Activated CD4-positive, CD25-positive, alpha-beta regulatory T cell treated with anti-CD3 and anti-CD28 coated beads, Interleukin-2, amount 50 U/mL, for 16 hours (primary cell): ENCODE results near the gene NSD1.
"Not testable (repeated sequence)": the region's sequence is repeated elsewhere in the genome, so short reads cannot be mapped to it uniquely, and the experiment has no call there.

ENCODE experiments used
- DNase-seq: peaks from one replicate; pipeline ENCODE4 v3.0.0-alpha.2; 2020; ENCODE audit warnings: low read depth, low spot score

NSD1 gene

DNA sequence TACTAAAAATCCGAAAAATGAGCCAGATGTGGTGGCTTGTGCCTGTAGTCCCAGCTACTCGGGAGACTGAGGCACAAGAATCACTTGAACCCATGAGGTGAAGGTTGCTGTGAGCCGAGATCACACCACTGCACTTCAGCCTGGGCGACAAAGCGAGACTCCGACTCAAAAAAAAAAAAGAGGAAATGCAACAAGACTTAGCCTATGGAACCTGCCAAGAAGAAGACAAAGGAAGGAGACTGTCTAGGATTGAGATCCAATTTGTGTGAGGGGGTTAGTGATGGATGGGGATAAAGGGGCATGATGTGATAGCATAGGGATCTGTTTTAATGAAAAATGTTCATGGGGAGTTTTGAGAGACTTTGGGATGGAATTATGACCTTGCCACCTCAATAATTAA, 97.1 kb downstream of the NSD1 start:
- no peak for DNase-seq

DNA sequence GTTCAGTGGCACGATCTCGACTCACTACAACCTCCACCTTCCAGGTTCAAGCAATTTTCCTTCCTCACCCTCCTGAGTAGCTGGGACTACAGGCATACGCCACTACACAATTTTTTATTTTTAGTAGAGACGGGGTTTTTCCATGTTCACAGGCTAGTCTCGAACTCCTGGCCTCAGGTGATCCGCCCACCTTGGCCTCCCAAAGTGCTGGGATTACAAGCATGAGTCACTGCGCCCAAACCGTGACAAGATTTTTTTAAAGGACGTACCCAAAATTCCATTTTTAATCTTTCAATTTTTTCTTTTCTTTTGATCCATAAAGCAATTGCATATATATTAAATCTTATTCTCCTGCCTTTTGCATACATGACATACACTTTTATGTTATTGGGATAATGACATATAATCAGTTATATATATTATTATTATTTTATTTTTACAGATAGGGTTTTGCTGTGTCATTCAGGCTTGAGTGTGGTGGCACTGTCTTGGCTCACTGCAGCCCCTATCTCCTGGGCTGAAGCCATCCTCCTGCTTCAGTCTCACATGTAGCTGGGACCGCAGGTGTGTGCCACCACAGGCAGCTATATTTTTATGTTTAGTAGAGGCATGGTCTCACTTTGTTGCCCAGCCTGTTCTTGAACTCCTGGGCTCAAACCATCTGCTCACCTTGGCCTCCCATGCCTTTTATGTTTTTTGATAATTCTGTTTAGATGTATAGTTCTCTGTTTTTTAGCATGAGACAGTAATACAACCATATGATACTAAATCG, 98.1 kb downstream of the NSD1 start:
- DNase-seq: no peak

DNA sequence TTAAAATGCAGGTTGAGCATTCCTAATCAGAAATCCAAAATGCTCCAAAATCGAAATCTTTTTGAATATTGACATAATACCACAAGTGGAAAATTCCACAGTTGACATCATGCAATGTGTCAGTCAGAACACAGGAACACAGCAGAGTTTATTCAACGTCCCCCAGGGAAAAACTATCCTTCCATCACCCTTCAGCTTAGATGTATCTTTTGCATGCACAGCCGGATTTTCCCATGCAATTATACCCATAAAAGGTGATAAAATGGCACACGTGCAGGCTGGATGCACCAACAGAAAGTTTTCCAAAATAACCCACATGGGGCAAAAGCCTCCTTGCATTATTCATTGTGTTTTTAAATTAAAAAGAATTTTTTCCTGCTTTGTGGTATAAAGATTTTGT, 98.8 kb downstream of the NSD1 start:
- no peak for DNase-seq

DNA sequence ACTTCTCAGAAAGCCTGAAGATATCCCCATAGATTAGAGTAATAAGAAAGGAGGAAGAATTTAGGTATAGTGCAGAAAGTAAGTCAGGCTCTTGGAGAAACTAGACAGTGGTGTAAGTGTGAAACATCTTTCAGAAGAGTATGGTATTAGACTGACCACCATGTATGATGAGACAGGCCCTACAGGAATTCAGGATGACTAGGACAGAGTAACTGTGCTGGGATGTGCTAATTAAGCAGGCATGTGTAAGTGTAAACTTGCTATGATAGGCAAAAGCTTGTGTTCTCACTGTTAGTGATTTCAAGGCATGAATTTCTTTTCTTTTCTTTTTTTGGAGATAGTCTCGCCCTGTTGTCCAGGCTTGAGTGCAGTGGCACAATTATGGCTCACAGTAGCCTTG, 99.2 kb downstream of the NSD1 start:
- no peak for DNase-seq

DNA sequence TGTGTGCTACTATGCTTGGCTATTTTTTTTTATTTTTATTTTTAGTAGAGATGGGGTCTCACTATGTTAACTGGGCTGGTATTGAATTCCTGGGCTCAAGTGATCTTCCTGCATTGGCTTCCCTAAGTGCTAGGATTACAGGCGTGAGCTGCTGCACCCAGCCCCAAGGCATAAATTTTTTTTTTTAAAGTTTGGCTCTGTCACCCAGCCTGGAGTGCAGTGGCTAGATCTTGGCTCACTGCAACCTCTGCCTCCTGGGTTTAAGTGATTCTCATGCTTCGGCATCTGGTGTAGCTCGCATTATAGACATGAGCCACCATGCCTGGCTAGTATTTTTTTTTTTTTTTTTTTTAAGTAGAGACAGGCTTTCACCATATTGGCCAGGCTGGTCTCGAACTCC, 99.6 kb downstream of the NSD1 start:
- no peak for DNase-seq

DNA sequence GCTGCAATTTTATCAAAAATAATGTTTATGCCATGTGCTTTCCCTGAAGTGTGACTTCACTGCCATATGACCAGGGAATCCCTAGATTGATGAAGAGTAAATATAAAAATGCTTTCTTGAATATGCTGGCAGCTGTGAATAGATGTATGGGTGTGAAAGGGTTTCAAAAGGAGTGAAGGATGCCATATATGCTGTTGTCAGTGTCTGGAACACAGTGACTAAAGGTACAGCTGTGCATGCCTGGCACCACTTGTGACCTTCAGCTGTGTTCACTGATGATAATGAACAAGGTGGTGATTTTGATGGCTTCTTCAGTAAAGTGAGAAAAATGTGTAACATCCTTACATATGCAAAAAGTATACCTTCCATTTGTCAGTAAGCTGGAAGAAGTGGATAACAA, 100.2 kb downstream of the NSD1 start:
- DNase-seq: no peak

DNA sequence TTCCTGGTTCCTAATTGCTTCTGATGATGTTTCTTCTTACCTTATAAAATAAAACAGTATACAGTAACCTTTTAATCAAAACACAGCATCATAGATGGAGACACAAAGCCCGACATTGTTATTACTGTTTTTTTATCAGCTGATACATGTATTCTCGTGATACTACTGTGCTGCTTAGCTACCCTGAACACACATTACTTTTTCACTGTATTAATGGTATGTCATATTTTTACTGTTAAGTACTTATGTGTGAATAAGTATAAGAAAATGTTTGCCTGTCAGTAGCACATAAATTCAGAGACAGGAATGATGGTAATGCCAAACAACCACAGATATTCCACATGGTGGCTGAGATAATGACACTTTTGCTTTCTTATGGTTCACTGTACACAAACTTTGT, 101.3 kb downstream of the NSD1 start:
- DNase-seq: no peak

DNA sequence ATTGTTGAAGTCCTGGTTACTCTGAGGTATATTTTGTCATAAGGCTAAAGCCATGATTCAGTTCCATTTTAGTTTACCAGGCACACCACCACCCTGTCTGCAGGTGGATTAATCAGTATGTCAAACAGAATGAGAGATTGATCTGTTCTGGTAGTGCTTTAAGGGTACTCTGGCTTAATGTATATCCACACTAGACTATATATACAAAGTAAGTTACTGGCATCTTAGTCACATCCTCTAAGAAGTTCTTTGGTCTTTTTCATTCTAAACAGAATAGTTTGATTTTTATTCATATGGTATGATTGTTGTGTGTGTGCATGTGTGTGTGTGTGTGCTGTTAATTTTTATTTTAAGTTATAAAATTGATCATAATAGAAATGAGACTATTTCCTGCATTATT, 108.2 kb downstream of the NSD1 start:
- no peak for DNase-seq

DNA sequence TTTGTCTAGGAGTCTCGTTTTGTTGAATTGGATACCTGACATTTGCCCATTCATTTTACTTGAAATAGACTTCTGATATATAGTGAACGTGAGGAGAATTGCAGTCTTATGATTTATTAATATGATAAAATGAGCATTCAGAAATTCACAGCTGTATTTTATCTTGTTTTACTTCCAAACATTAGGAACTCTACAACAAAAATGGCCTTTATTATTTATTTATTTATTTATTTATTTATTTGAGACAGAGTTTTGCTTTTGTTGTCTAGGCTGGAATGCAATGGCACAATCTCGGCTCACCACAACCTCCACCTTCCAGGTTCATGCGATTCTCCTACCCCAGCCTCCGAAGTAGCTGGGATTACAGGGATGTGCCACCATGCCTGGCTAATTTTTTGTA, 108.7 kb downstream of the NSD1 start:
- no peak for DNase-seq

DNA sequence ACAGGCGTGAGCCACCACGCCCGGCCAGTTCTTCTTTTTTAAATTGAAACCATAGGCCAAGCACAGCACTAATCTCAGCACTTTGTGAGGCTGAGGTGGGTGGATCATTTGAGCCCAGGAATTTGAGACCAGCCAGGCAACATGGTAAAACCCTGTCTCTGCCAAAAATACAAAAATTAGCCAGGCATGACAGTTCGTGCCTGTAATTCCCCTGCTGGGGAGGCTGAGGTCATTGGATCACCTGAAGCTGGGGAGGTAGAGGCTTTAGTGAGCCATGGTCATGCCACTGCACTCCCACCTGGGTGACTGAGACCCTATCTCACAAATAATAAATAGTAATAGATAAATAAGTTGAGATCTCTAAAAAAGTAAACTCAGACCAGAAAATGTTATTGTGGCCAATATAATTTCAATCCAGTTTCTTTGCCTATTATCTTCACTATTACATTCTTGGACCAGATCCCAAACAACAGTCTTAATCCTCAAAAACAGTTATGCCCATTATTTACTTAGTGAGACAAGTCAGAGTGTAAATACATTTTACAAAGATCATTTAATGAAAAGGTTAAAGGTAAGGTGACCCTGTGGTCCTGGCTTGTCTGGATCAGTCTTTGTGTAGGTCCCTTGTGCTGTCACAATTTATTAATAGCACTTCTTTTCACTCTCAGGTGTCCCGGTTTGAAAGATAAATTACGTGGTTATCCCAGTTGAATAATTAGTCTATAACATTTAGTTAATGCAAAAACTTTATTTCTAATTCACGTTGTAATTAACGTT, 116.4 kb downstream of the NSD1 start:
- DNase-seq: no peak

DNA sequence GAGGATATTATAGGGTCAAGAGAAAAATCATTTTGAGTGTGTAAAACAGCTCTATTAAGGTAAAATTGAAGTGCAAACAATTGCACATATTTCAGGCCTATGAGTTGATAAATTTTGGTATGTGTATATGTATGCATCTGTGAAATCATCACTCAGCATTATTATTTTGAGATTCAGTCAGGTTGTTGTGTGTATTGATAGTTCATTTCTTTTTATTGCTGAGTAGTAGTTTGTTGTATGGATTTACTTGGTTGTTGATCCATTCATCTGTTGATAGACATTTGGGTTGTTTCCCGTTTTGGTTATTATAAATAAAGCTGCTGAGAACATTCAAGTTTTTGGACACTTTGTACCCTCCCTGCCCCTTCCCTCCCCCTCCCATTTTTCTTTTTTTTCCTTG, 119.7 kb downstream of the NSD1 start:
- DNase-seq: no peak

DNA sequence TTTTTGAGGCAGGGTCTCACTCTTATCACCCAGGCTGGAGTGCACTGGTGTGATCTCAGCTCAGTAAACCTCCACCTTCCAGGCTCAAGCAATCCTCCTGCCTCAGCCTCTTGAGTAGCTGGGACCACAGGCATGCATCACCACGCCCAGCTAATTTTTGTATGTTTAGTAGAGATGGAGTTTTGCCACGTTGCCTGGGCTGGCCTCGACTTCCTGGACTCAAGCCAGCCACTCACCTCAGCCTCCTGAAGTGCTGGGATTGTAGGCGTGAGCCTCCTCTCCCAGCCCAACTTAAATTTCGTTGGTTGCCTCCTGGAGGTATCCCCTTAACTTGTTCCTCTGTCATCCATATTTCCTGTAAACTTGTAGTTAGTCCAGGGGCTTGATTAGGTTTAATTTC, 122.7 kb downstream of the NSD1 start:
- no peak for DNase-seq

DNA sequence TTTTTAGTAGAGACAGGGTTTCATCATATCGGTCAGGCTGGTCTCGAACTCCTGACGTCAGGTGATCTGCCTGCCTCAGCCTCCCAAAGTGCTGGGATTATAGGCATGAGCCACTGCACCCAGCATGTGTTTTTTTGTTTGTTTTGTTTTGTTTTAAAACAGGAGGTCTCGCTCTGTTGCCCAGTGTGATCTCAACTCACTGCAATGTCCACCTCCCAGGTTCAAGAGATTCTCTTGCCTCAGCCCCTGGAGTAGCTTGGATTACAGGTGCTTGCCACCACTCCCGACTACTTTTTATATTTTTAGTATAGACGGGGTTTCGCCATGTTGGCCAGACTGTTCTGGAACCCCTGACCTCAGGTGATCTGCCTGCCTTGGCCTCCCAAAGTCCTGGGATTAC, 125.1 kb downstream of the NSD1 start:
- DNase-seq: not testable (repeated sequence)

DNA sequence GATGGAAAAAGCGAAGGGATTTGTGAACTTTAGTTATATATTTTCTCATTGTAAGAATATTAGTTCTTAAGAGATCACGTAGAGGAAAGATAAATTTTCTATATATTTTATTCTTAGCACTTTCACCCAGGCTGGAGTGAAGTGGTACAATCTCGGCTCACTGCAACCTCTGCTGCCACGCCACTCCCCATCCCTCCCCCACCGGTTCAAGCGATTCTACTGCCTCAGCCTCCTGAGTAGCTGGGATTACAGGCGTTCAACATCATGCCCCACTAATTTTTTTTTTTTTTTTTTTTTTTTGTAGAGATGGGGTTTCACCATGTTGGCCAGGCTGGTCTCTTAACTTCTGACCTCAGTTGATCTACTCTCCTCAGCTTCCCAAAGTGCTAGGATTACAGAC, 127.4 kb downstream of the NSD1 start:
- no peak for DNase-seq

DNA sequence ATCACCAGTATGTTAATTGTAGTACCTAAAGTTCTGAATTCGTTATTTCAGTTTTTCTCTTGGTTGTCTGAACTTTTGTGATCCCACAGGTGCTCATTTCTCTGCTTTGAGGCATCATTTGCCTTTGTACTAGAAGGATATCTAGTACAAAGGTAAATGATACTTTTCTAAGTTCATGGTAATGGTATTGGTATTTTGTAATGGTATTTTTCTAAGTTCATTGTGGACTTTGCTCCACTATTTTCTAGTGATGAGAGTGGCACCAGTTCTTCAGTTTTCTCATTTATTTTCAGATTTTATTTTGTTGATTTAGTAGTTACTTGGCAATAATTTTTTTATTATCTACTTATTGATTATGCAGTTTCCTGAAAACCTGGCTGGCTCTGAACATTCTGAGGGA, 127.9 kb downstream of the NSD1 start:
- no peak for DNase-seq

DNA sequence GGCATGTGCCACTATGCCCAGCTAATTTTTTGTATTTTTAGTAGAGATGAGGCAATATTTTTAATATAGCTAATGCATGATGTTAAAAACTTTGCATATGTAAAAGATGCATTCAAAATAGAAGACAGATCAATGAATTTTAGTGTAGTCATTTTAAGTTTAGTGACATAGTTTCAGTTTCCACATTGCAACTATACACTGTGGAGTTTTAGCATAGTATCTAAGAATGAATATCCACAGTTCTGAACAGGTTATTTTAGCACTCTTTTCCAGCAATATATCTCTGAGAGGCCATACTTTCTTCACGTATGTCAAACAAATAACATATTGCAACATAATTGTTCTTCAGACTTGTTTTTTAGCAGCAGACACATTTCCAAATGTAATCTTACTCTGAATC, 130.6 kb downstream of the NSD1 start:
- DNase-seq: no peak

DNA sequence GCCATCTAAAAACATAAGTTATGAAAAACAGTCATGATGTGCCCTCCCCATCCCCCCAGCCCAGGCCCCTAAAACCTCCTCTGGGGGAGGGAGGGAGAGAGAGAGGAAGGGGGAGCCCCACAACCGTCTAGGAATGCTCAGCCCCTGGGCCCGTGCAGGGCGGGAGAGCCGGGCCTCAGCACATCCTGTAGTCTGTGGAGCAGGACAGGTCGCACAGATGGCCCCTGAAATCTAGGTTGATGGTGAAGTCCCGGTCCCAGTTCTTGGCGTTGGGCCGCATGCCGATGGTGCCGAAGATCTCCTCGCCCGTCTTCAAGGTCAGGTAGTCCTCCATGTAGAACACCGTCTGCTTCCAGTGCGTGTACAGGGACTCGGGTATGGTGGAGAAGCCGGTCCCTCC, 131.8 kb downstream of the NSD1 start:
- no peak for DNase-seq

DNA sequence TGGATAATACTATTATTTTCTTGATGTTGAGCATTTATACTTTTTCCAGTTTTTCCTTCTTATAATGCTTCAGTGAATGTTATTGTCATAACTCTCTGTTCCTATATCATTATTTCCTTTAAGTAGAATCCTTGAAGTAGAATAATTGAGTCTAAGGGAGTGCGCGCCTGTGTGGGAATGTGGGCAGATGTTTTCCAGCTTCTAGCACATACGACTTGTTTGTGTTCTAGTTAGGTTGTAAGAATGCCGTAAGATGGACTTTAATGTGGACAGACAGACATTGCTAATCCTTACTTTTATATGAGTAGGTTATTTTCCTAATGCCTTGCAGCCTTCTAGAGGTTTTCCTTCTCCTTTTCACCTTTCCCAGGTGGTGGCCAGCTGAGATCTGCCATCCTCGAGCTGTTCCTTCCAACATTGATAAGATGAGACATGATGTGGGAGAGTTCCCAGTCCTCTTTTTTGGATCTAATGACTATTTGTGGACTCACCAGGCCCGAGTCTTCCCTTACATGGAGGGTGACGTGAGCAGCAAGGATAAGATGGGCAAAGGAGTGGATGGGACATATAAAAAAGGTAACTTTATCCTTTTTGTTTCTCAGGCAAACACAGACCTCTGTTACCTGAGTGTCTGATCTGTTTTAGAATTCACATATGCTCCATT, 135.8 kb downstream of the NSD1 start:
- DNase-seq: no peak

DNA sequence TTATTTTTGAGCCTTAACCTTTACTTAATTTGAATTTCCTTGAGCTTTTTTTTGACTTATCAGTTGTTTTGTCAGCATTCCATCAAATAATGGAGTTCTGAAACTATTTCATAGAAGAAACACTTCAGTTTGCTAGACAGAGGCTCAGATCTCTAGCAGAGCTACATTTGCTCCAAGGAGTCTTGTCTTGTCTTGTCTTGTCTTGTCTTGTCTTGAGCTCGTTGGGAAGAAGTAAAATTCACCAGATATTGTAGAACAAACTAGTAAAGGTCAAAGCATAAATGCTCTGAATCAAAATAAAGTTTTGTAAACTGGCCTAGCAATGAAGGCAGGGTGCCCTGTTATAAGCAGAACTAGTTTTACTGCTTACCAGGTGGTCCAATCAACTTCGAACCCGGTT, 136.4 kb downstream of the NSD1 start:
- no peak for DNase-seq

DNA sequence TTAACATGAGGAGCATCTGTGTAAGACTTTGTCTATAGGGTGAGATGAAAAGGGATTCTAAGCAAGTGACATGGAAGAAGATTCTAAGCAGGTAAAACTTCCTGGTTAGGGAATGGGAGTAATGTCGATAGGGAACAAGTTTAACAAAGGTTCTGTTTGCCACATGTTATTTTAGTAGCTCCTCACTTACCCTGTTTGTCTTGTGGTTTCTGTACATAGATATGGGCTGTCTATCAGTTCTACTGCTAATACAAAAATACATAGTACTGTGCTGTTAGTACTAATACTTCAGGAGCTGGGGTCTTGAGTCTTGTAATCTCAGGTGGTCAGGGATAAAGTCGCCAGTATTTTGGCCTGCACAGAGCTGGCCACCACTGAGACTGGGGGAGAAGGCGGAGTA, 137.1 kb downstream of the NSD1 start:
- DNase-seq: no peak

DNA sequence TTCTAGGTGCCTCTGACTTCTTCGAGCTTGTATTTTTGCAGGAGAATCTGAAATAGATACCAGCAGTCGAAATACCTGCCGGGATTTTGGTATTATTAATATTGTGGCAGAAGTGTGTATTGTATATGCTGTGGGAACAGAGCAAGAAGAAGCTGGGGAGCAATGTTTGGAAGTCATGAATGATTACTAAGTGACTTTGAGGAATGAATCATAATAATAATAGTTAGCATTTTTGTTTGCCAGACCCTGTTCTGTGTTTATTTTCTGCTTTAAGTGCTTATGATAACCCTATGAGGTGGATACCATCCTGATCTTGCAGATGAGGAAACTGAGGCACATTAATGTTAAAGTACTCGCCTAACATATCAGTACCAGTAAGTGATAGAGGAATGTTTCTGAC, 137.5 kb downstream of the NSD1 start:
- no peak for DNase-seq

DNA sequence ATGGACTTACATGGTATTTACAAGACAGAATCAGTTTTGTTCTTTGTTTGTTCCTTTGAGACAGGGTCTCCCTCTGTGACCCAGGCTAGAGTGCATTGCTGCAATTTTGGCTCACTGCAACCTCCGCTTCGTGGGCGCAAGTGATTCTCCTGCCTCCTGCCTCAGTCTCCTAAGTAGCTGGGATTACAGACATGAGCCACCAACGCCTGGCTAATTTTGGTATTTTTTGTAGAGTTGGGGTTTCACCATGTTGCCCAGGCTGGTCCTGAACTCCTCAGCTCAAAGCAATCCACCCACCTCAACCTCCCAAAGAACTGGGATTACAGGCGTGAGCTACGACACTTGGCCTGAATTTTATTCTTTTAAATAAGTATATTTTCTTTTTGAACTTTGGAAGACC, 142.3 kb downstream of the NSD1 start:
- no peak for DNase-seq

DNA sequence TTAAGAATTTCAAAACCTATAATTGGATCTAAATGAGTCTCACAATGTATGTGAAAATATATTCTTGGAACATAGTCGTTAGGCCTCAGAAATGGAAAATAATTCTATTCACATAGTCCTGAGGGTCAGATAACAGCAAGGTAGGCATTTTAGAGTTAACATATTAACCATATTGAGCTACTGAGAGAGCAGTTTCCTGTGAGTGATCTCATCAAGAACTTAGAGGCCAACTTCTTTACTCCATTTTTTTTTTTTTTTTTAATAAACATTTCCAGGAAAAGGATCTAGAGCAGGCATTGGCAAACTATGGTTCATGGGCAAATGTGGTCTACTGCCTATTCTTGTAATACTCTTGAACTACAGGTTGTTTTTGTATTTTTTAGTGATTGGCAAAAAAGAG, 143.3 kb downstream of the NSD1 start:
- DNase-seq: no peak
